Activated CD8-positive, alpha-beta T cell treated with anti-CD3 and anti-CD28 coated beads for 36 hours (primary cell): ENCODE results near the gene ZNF407. TPM values are rescaled to one million over a fixed set of nuclear protein-coding genes. Genes with fewer than 3 reads are reported as not detected.

ENCODE experiments used
- ATAC-seq: fragments of 200-7000 bp; cut with Tn5 transposase; one replicate; pipeline ENCODE4 v1.10.0; 2021; ENCODE audit warnings: mild to moderate bottlenecking, moderate library complexity
- CTCF ChIA-PET: fragments of 350-600 bp; sonication (Branson Sonifier 250); formaldehyde crosslinking; loops from one replicate; lab custom pipeline; 2021; ENCODE audit warnings: antibody characterized with exemption; lab: Charles Lee
- POLR2A ChIA-PET: fragments of 350-600 bp; sonication (Branson Sonifier 250); formaldehyde crosslinking; loops from one replicate; lab custom pipeline; 2021; ENCODE audit warnings: antibody characterized with exemption; lab: Charles Lee
- DNase-seq: peaks from one replicate; pipeline ENCODE4 v3.0.0-alpha.2; 2020
- H3K27ac Mint-ChIP-seq: one replicate; pipeline ENCODE4 v1.8.0; 2021; ENCODE audit warnings: mild to moderate bottlenecking, mixed read lengths
- H3K27me3 Mint-ChIP-seq: one replicate; pipeline ENCODE4 v1.8.0; 2021; ENCODE audit warnings: mixed read lengths
- H3K36me3 Mint-ChIP-seq: one replicate; pipeline ENCODE4 v1.8.0; 2021; ENCODE audit warnings: low read depth, mixed read lengths
- H3K4me1 Mint-ChIP-seq: one replicate; pipeline ENCODE4 v1.8.0; 2021; ENCODE audit warnings: low read depth, mixed read lengths
- H3K4me3 Mint-ChIP-seq: one replicate; pipeline ENCODE4 v1.8.0; 2021; ENCODE audit warnings: mild to moderate bottlenecking, moderate library complexity, mixed read lengths
- H3K9me3 Mint-ChIP-seq: one replicate; pipeline ENCODE4 v1.8.0; 2021; ENCODE audit warnings: mixed read lengths
- CTCF ChIP-seq: fragments of 200-600 bp; IDR thresholded peaks from one replicate; pipeline ENCODE4 v1.8.0; 2022; ENCODE audit warnings: antibody characterized with exemption, mild to moderate bottlenecking
- intact Hi-C: fragments of 100-400 bp; cut with micrococcal nuclease; formaldehyde crosslinking; loops from one replicate; pipeline ENCODE4 v1.10.0; 2022
- total RNA-seq, 2 experiments: library from RNA; stranded (reverse); gene quantifications; one replicate each; pipeline ENCODE4 v1.2.3, GENCODE V29; 2021

Gene ZNF407
- total RNA-seq, 2 experiments from 2014 or later = 9.9 to 10.8 TPM

DNA sequence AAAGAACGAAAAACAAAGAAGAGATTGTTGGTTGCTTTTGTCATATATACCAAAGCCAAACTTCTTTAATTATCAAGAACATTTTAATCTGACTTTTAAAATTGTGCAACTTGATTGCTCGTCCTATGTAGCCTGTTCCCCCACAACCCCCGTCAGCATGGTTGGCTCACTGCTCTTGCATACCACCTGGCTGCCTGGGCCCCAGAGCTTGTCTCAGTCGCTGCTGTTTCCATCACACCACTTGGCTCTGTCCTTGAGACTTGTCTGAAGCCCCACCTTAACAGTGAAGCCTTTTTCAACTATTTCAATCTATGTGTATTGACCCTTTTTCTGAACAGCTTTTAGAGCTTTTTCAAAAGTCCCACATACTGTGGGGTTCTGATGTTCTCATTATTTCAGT, 270.8 kb downstream of the ZNF407 start:
- CTCF ChIA-PET = interaction anchor here (1.0 to 1.6 kb wide), 2 partner anchors 30 to 216 kb away, joined by 3 to 4 read pairs; no protein-coding TSS in a partner anchor
- intact Hi-C loops = no loop called here
- Mint-ChIP-seq H3K4me1 (no peaks in the 10 kb centered on the region), H3K27ac (no peak overlapping the region), H3K27me3 (no peaks in the 10 kb centered on the region), H3K36me3 (no peaks in the 10 kb centered on the region), H3K4me3 (no peak overlapping the region), H3K9me3 (no peaks in the 10 kb centered on the region)
- DNase-seq (no peak), ATAC-seq (no peak)
- TF ChIP-seq CTCF = no peak
- POLR2A ChIA-PET = no interaction called here

DNA sequence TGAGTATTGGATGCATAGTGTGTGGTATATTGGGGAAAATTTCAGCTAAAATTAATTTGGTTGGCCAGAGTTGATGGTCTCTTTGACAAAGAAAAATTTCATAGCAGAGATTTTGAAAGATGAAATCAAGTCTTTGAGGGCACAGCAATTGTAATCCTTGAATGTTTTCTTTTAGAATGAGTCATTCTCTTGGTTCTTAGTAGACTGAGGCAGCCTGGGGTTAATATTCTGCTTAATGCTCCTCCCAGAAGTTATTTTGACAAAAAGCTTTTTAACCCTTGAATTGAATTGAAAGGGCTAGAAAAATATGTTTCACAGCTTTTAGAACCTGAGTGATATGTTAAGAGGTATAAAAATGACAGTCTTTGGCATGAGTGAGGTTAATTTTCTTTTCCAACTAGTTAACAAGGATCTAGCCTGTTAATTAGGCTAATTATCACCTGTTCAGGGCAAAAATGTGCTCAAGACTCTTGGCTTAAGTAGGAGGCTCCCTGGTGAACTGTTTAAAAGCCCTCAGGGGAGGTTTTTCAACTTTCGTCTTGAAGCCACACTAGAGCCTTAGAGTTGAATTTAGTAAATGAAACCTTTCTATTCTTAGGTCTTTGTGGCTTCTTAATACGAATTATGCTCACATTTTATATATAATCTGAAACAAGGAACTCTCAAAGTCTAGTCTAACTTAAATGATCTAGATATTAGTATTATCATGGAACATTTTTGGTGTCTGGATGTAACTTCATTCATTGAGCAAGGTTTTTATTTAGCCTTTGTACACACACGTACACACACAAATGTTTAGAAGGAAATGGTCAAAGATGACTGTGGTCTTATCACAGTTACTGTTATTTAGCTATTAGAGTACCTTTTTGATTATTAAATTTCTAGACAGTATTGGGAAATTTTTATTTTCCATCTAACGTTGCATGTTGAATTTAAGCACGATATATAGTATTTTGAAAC, 272.5 kb downstream of the ZNF407 start:
- no peak for TF ChIP-seq CTCF
- intact Hi-C loops = no loop called here
- DNase-seq (no peak), ATAC-seq (no peak)
- no peaks in the 10 kb centered on the region for H3K9me3 Mint-ChIP-seq
- no peaks in the 10 kb centered on the region for H3K4me1 Mint-ChIP-seq
- no peaks in the 10 kb centered on the region for H3K36me3 Mint-ChIP-seq
- no peak overlapping the region for H3K27ac Mint-ChIP-seq
- H3K4me3 Mint-ChIP-seq = no peak overlapping the region
- CTCF ChIA-PET = interaction anchor here (0.6 kb wide), 1 partner anchor 27 kb away, joined by 3 read pairs; no protein-coding TSS in a partner anchor
- POLR2A ChIA-PET = no interaction called here
- H3K27me3 Mint-ChIP-seq = no peaks in the 10 kb centered on the region

DNA sequence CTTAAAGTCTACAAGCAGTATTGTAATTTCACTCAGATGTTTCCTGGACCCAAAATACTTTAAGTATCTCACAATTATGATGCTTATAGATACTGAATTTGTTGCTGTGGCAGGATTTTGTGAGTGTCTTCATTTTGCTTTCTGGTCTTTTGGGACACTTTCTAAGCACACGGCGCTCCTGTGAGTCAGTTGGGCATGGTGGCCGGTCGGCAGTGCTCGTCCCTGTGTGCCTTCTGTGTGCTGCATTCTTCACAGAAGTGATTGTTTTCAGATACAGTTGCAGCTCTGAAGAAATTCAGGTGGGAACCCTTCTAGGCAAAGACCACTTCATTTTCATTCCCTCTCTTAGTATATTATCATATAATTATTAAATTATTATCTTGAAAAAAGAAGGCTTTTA, 273.3 kb downstream of the ZNF407 start:
- DNase-seq (no peak), ATAC-seq (no peak)
- no peaks in the 10 kb centered on the region for H3K9me3 Mint-ChIP-seq
- H3K27ac Mint-ChIP-seq = no peak overlapping the region
- ChIA-PET CTCF (no interaction called here), POLR2A (no interaction called here)
- no peaks in the 10 kb centered on the region for H3K4me1 Mint-ChIP-seq
- intact Hi-C loops = no loop called here
- no peaks in the 10 kb centered on the region for H3K36me3 Mint-ChIP-seq
- H3K4me3 Mint-ChIP-seq = no peak overlapping the region
- no peak for TF ChIP-seq CTCF
- H3K27me3 Mint-ChIP-seq = no peaks in the 10 kb centered on the region

DNA sequence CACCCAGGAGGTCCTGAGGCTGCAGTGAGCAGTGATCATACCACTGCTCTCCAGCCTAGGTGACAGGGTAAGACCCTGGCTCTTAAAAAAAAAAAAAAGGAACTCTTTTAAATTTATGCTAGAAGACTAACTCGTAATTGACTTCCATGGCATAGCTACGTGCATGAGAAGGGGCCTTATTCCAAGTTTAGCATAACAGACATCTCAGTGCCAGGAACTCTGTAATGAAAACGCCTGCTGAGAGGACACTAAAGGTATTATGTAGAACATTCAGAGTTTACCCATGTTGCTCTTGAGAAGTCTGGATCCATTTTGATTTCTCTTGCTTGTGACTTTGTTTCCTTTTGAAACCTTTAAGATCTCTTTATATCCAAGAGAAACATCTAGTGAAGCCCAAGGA, 276.0 kb downstream of the ZNF407 start:
- Mint-ChIP-seq H3K9me3 (no peaks in the 10 kb centered on the region), H3K4me1 (no peaks in the 10 kb centered on the region), H3K27ac (no peak overlapping the region), H3K4me3 (no peak overlapping the region), H3K36me3 (no peaks in the 10 kb centered on the region), H3K27me3 (no peaks in the 10 kb centered on the region)
- CTCF ChIA-PET = interaction anchor here (1.1 kb wide), 1 partner anchor 21 kb away, joined by 3 read pairs; no protein-coding TSS in a partner anchor
- intact Hi-C loops = no loop called here
- DNase-seq = no peak
- ATAC-seq = no peak
- POLR2A ChIA-PET = no interaction called here
- TF ChIP-seq CTCF = no peak

DNA sequence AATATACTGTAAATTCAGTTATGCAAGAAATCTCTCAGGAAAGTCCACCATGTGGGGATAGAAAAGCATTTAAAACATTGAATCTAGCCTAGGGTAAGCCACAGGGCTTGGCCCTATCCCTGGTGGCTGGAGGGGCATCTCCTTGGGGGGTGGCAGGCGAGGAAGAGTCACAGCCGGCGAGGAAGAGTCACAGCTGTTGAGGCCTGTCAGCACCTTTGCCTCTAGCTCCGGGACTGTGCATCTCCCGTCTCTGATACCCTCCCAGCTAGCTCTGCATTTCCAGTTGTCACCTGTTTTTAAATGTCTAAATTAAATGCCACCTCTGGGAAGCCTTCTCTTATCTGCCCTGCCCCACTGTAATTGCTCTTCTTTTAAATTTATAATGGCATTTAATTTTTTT, 276.7 kb downstream of the ZNF407 start:
- Mint-ChIP-seq H3K27ac (no peak overlapping the region), H3K36me3 (peaks cover 2% of the 10 kb centered on the region), H3K9me3 (no peaks in the 10 kb centered on the region), H3K4me1 (no peaks in the 10 kb centered on the region), H3K27me3 (no peaks in the 10 kb centered on the region), H3K4me3 (no peak overlapping the region)
- intact Hi-C loops = no loop called here
- DNase-seq = no peak
- no peak for TF ChIP-seq CTCF
- ChIA-PET CTCF (no interaction called here), POLR2A (no interaction called here)
- ATAC-seq = no peak
